Activated CD4-positive, alpha-beta memory T cell treated with anti-CD3 and anti-CD28 coated beads, Interleukin-2, amount 10 ng/mL, durations not matched to agents 7 days and 5 days (primary cell): Measurements from ENCODE around the gene ARHGEF3. TPM values are rescaled to one million over a fixed set of nuclear protein-coding genes. Genes with fewer than 3 reads are reported as not detected.
A peak's percentile ranks its signal among the peaks of the same experiment; 100 is the strongest.

Source experiments
- CTCF ChIA-PET: fragments of 350-600 bp; sonication (Branson Sonifier 250); formaldehyde crosslinking; loops from one replicate; lab custom pipeline; 2021; ENCODE audit warnings: antibody characterized with exemption, inconsistent platforms; lab: Charles Lee
- POLR2A ChIA-PET: fragments of 350-600 bp; sonication (Branson Sonifier 250); formaldehyde crosslinking; loops from one replicate; lab custom pipeline; 2021; ENCODE audit warnings: antibody characterized with exemption; lab: Charles Lee
- DNase-seq: peaks from one replicate; pipeline ENCODE4 v3.0.0-alpha.2; 2020
- H3K27ac Mint-ChIP-seq: one replicate; pipeline ENCODE4 v1.8.0; 2021; ENCODE audit warnings: mild to moderate bottlenecking, mixed read lengths
- H3K27me3 Mint-ChIP-seq: one replicate; pipeline ENCODE4 v1.8.0; 2021; ENCODE audit warnings: mixed read lengths
- H3K36me3 Mint-ChIP-seq: one replicate; pipeline ENCODE4 v1.8.0; 2021; ENCODE audit warnings: low read depth, mixed read lengths
- H3K4me1 Mint-ChIP-seq: one replicate; pipeline ENCODE4 v1.8.0; 2021; ENCODE audit warnings: mixed read lengths
- H3K4me3 Mint-ChIP-seq: one replicate; pipeline ENCODE4 v1.8.0; 2021; ENCODE audit warnings: mild to moderate bottlenecking, mixed read lengths
- H3K9me3 Mint-ChIP-seq: one replicate; pipeline ENCODE4 v1.8.0; 2021; ENCODE audit warnings: mixed read lengths
- total RNA-seq, 2 experiments: library from RNA; stranded (reverse); gene quantifications; one replicate each; pipeline ENCODE4 v1.2.3, GENCODE V29; 2021

ARHGEF3 gene
- total RNA-seq, 2 experiments from 2014 or later = 71.3 TPM

- Mint-ChIP-seq H3K27ac (no peak overlapping the region), H3K4me1 (peaks cover 49% of the 10 kb centered on the region), H3K36me3 (peaks cover 66% of the 10 kb centered on the region), H3K27me3 (no peaks in the 10 kb centered on the region), H3K9me3 (no peaks in the 10 kb centered on the region), H3K4me3 (no peak overlapping the region)
- no peak for DNase-seq
- ChIA-PET POLR2A (interaction anchor here (1.1 kb wide), 1 partner anchor 52 kb away, joined by 3 read pairs; no protein-coding TSS in a partner anchor), CTCF (no interaction called here)
Observed at GRCh38 chr3:56776556-56776950, 25.2 kb downstream of the ARHGEF3 start.

GRCh38 chr3:56775838-56776555 is 25.8 kb downstream of the ARHGEF3 start:
- peaks cover 51% of the 10 kb centered on the region for H3K4me1 Mint-ChIP-seq
- peaks cover 69% of the 10 kb centered on the region for H3K36me3 Mint-ChIP-seq
- no peaks in the 10 kb centered on the region for H3K9me3 Mint-ChIP-seq
- H3K27me3 Mint-ChIP-seq = no peaks in the 10 kb centered on the region
- H3K27ac Mint-ChIP-seq = no peak overlapping the region
- ChIA-PET POLR2A (interaction anchor here (1.1 to 1.4 kb wide), 2 partner anchors 17 to 51 kb away, joined by 3 to 4 read pairs; no protein-coding TSS in a partner anchor), CTCF (interaction anchor here (2.2 kb wide), 1 partner anchor 24 kb away, joined by 10 read pairs; no protein-coding TSS in a partner anchor)
- no peak overlapping the region for H3K4me3 Mint-ChIP-seq
- DNase-seq = no peak

- ChIA-PET CTCF (interaction anchor here (2.2 kb wide), 1 partner anchor 24 kb away, joined by 10 read pairs; no protein-coding TSS in a partner anchor), POLR2A (interaction anchor here (1.1 to 1.4 kb wide), 2 partner anchors 16 to 51 kb away, joined by 3 to 4 read pairs; no protein-coding TSS in a partner anchor)
- H3K4me1 Mint-ChIP-seq = peaks cover 46% of the 10 kb centered on the region
- no peak overlapping the region for H3K4me3 Mint-ChIP-seq
- no peak for DNase-seq
- H3K27me3 Mint-ChIP-seq = no peaks in the 10 kb centered on the region
- H3K9me3 Mint-ChIP-seq = no peaks in the 10 kb centered on the region
- H3K27ac Mint-ChIP-seq = no peak overlapping the region
- peaks cover 66% of the 10 kb centered on the region for H3K36me3 Mint-ChIP-seq
Observed at GRCh38 chr3:56775445-56775837, 26.3 kb downstream of the ARHGEF3 start.

GRCh38 chr3:56773986-56774385 is 27.8 kb downstream of the ARHGEF3 start:
- no peak overlapping the region for H3K27ac Mint-ChIP-seq
- CTCF ChIA-PET = interaction anchor here (2.2 kb wide), 1 partner anchor 26 kb away, joined by 10 read pairs; no protein-coding TSS in a partner anchor

GRCh38 chr3:56772952-56773938 is 28.5 kb downstream of the ARHGEF3 start:
- H3K27me3 Mint-ChIP-seq = no peaks in the 10 kb centered on the region
- no peak overlapping the region for H3K27ac Mint-ChIP-seq
- no peak overlapping the region for H3K4me3 Mint-ChIP-seq
- DNase-seq = no peak
- ChIA-PET POLR2A (interaction anchor here (0.7 kb wide), 1 partner anchor 10 kb away, joined by 3 read pairs; no protein-coding TSS in a partner anchor), CTCF (no interaction called here)
- peaks cover 64% of the 10 kb centered on the region for H3K36me3 Mint-ChIP-seq
- peaks cover 41% of the 10 kb centered on the region for H3K4me1 Mint-ChIP-seq
- no peaks in the 10 kb centered on the region for H3K9me3 Mint-ChIP-seq

More at GRCh38 chr3:56773986-56774385, 27.8 kb downstream of the ARHGEF3 start:
- peaks cover 38% of the 10 kb centered on the region for H3K4me1 Mint-ChIP-seq
- POLR2A ChIA-PET = interaction anchor here (0.7 kb wide), 1 partner anchor 10 kb away, joined by 3 read pairs; no protein-coding TSS in a partner anchor
- no peaks in the 10 kb centered on the region for H3K27me3 Mint-ChIP-seq
- H3K4me3 Mint-ChIP-seq = no peak overlapping the region
- no peak for DNase-seq
- H3K36me3 Mint-ChIP-seq = peaks cover 57% of the 10 kb centered on the region
- H3K9me3 Mint-ChIP-seq = no peaks in the 10 kb centered on the region

- no peak for DNase-seq
- no peak overlapping the region for H3K4me3 Mint-ChIP-seq
- no peaks in the 10 kb centered on the region for H3K9me3 Mint-ChIP-seq
- H3K4me1 Mint-ChIP-seq = peaks cover 26% of the 10 kb centered on the region
- no peaks in the 10 kb centered on the region for H3K27me3 Mint-ChIP-seq
- ChIA-PET POLR2A (no interaction called here), CTCF (no interaction called here)
- H3K27ac Mint-ChIP-seq = peak overlapping the region; percentile 34
- peaks cover 58% of the 10 kb centered on the region for H3K36me3 Mint-ChIP-seq
Observed at GRCh38 chr3:56771376-56771775, 30.4 kb downstream of the ARHGEF3 start.

- H3K27ac Mint-ChIP-seq = no peak overlapping the region
- no peak for DNase-seq
- H3K27me3 Mint-ChIP-seq = no peaks in the 10 kb centered on the region
- ChIA-PET CTCF (interaction anchor here (3.1 kb wide), 1 partner anchor 31 kb away, joined by 13 read pairs; no protein-coding TSS in a partner anchor), POLR2A (interaction anchor here (0.8 to 2.3 kb wide), 3 partner anchors 11 to 30 kb away, joined by 3 to 10 read pairs (median 3); no protein-coding TSS in a partner anchor)
- no peak overlapping the region for H3K4me3 Mint-ChIP-seq
- peaks cover 32% of the 10 kb centered on the region for H3K4me1 Mint-ChIP-seq
- H3K36me3 Mint-ChIP-seq = peaks cover 62% of the 10 kb centered on the region
- no peaks in the 10 kb centered on the region for H3K9me3 Mint-ChIP-seq
Observed at GRCh38 chr3:56769116-56769707, 32.5 kb downstream of the ARHGEF3 start.

GRCh38 chr3:56764904-56765547 is 36.7 kb downstream of the ARHGEF3 start:
- POLR2A ChIA-PET = interaction anchor here (1.4 to 1.7 kb wide), 4 partner anchors 18 to 35 kb away, joined by 4 to 9 read pairs (median 6); no protein-coding TSS in a partner anchor
- H3K9me3 Mint-ChIP-seq = no peaks in the 10 kb centered on the region
- no peak overlapping the region for H3K4me3 Mint-ChIP-seq
- peaks cover 2% of the 10 kb centered on the region for H3K27me3 Mint-ChIP-seq
- no peak overlapping the region for H3K27ac Mint-ChIP-seq
- peaks cover 29% of the 10 kb centered on the region for H3K4me1 Mint-ChIP-seq
- peaks cover 65% of the 10 kb centered on the region for H3K36me3 Mint-ChIP-seq
- no peak for DNase-seq
- CTCF ChIA-PET = interaction anchor here (0.7 to 1.5 kb wide), 5 partner anchors 10 to 37 kb away, joined by 3 to 9 read pairs (median 4); no protein-coding TSS in a partner anchor

GRCh38 chr3:56764184-56764583 is 37.6 kb downstream of the ARHGEF3 start:
- H3K4me1 Mint-ChIP-seq = peaks cover 37% of the 10 kb centered on the region
- peaks cover 2% of the 10 kb centered on the region for H3K27me3 Mint-ChIP-seq
- ChIA-PET CTCF (interaction anchor here (1.5 kb wide), 3 partner anchors 18 to 36 kb away, joined by 4 to 9 read pairs (median 4); no protein-coding TSS in a partner anchor), POLR2A (interaction anchor here (1.2 to 1.7 kb wide), 5 partner anchors 10 to 36 kb away, joined by 4 to 9 read pairs (median 5); no protein-coding TSS in a partner anchor)
- no peak overlapping the region for H3K27ac Mint-ChIP-seq
- H3K4me3 Mint-ChIP-seq = no peak overlapping the region
- H3K36me3 Mint-ChIP-seq = peaks cover 69% of the 10 kb centered on the region
- no peak for DNase-seq
- H3K9me3 Mint-ChIP-seq = no peaks in the 10 kb centered on the region

GRCh38 chr3:56763233-56763632 is 38.5 kb downstream of the ARHGEF3 start:
- H3K4me1 Mint-ChIP-seq = peaks cover 40% of the 10 kb centered on the region
- H3K4me3 Mint-ChIP-seq = no peak overlapping the region
- peaks cover 67% of the 10 kb centered on the region for H3K36me3 Mint-ChIP-seq
- no peak overlapping the region for H3K27ac Mint-ChIP-seq
- H3K9me3 Mint-ChIP-seq = no peaks in the 10 kb centered on the region
- H3K27me3 Mint-ChIP-seq = peaks cover 2% of the 10 kb centered on the region
- POLR2A ChIA-PET = interaction anchor here (1.2 to 1.4 kb wide), 2 partner anchors 9 to 19 kb away, joined by 4 to 5 read pairs; no protein-coding TSS in a partner anchor
- CTCF ChIA-PET = interaction anchor here (1.0 kb wide), 1 partner anchor 35 kb away, joined by 3 read pairs; no protein-coding TSS in a partner anchor
- no peak for DNase-seq

GRCh38 chr3:56762718-56763117 is 39.0 kb downstream of the ARHGEF3 start:
- Mint-ChIP-seq H3K36me3 (peaks cover 67% of the 10 kb centered on the region), H3K27me3 (peaks cover 2% of the 10 kb centered on the region), H3K4me1 (peaks cover 40% of the 10 kb centered on the region), H3K9me3 (no peaks in the 10 kb centered on the region), H3K27ac (no peak overlapping the region), H3K4me3 (no peak overlapping the region)
- ChIA-PET CTCF (interaction anchor here (1.0 kb wide), 1 partner anchor 36 kb away, joined by 3 read pairs; no protein-coding TSS in a partner anchor), POLR2A (interaction anchor here (0.7 kb wide), 1 partner anchor 39 kb away, joined by 3 read pairs; the partner anchor contains the start of gene ARHGEF3)
- no peak for DNase-seq
